ENCODE data around the gene TNNT1. TPM values are rescaled to one million over a fixed set of nuclear protein-coding genes. Genes with fewer than 3 reads are reported as not detected.

The TNNT1 gene
- total RNA-seq, 1 donor from 2014 or later = 48.9 TPM

DNA sequence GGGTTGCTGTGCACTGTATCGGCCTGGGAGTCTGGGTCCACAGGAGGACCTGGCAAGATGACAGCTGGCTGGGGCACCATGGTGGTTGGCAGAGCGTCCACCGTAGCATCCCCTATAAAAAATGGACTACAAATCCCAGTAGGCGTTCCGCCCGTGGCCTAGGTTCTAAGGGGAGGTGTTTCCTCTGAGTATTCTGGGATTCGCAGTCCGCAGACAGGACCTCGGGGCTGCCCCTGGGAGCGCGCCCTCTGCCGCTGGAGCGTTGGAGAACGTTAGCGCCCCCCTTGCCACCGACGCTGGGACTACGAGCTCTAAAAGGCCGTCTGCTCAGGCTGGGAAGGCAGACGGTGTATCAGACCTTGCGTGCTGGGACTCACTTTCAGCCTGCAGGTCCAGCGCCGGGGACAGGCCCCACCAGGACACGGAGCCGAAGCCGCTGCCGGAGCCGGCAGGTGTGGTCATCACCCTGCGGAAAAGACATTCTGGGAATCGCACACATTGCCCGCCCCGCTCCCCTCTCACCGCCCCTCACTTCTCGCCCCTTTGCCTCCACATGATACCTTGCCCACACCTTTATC, 17.0 kb upstream of the TNNT1 start:
- Mint-ChIP-seq H3K4me3 (peak overlapping the region; percentile 94), H3K27ac (peak overlapping the region; percentile 97), H3K27me3 (ENCODE audit: low read depth) (peaks cover 56% of the 10 kb centered on the region), H3K9me3 (no peaks in the 10 kb centered on the region), H3K4me1 (peaks cover 8% of the 10 kb centered on the region), H3K36me3 (no peaks in the 10 kb centered on the region)
- TF ChIP-seq, protein P1, sequence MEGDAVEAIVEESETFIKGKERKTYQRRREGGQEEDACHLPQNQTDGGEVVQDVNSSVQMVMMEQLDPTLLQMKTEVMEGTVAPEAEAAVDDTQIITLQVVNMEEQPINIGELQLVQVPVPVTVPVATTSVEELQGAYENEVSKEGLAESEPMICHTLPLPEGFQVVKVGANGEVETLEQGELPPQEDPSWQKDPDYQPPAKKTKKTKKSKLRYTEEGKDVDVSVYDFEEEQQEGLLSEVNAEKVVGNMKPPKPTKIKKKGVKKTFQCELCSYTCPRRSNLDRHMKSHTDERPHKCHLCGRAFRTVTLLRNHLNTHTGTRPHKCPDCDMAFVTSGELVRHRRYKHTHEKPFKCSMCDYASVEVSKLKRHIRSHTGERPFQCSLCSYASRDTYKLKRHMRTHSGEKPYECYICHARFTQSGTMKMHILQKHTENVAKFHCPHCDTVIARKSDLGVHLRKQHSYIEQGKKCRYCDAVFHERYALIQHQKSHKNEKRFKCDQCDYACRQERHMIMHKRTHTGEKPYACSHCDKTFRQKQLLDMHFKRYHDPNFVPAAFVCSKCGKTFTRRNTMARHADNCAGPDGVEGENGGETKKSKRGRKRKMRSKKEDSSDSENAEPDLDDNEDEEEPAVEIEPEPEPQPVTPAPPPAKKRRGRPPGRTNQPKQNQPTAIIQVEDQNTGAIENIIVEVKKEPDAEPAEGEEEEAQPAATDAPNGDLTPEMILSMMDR (IDR thresholded peaks at IDR 0.05; ENCODE audit: unreplicated experiment) = no peak
- peak in 1 of 2 experiments; percentile 78 for DNase-seq (ENCODE audit: low spot score in 2 of 2, unreplicated experiment in 2 of 2)

DNA sequence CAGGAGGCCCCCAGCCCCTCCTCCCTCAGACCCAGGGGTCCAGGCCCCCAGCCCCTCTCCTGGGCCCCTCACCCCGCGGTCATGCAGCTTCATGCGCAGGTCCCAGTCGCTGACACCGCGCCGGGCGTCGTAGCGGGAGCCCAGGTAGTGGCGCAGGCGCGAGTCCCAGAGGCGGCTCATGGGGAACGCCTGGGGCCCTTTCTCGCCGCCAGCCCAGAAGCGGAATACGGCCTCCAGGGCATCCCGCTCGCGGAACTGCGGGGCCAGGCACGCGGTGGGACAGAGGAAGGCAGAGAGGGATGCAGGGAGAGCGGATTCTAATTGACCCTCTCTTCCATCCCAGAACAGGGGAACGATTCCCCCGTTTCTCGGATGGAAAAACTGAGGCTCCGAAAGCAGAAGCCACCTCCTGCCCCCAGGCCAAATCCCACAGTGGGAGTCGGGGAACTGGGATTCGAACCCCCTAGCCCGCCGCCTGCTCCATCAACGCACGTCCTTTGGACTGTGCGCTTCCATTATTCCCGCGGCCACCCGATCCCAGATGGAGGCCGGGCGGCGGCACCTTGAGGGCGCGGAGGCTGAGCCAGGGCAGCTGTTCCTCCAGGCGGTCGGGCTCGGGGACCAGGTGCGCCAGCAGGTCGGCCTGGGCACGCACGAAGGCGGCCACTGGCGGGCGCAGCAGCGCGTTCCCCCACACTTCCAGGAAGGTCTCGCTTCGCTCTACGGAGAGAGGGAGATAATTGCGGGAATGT, 12.7 kb upstream of the TNNT1 start:
- no peak overlapping the region for H3K27ac Mint-ChIP-seq
- TF ChIP-seq, protein P1 (IDR thresholded peaks at IDR 0.05; ENCODE audit: unreplicated experiment) = no peak
- no peak overlapping the region for H3K4me3 Mint-ChIP-seq
- H3K9me3 Mint-ChIP-seq = no peaks in the 10 kb centered on the region
- peaks cover 67% of the 10 kb centered on the region for H3K27me3 Mint-ChIP-seq (ENCODE audit: low read depth)
- peaks cover 14% of the 10 kb centered on the region for H3K4me1 Mint-ChIP-seq
- no peaks in the 10 kb centered on the region for H3K36me3 Mint-ChIP-seq
- no peak for DNase-seq (ENCODE audit: low spot score in 2 of 2, unreplicated experiment in 2 of 2)

DNA sequence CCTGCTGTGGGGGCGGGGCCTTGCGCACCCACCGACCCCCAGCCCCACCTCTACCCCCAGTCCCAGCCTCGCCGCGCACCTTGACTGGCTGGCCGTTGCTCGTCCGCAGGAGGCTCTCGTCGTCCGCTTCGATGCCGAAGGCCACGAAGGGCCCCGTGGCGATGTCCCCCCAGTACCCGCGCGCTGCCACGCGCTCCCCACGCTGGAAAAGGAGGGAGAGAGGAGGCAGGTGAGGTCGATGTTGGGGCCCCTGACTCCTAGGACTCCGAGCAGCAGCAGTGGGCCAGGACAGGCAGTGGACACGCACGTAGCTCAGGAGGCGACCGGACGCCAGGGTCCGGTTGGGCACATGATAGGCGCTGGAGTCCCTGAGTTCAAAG, 12.0 kb upstream of the TNNT1 start:
- Mint-ChIP-seq H3K27ac (no peak overlapping the region), H3K27me3 (ENCODE audit: low read depth) (peaks cover 70% of the 10 kb centered on the region), H3K9me3 (no peaks in the 10 kb centered on the region), H3K36me3 (no peaks in the 10 kb centered on the region), H3K4me3 (no peak overlapping the region), H3K4me1 (peaks cover 15% of the 10 kb centered on the region)
- no peak for DNase-seq (ENCODE audit: low spot score in 2 of 2, unreplicated experiment in 2 of 2)
- TF ChIP-seq, protein P1 (IDR thresholded peaks at IDR 0.05; ENCODE audit: unreplicated experiment) = no peak

DNA sequence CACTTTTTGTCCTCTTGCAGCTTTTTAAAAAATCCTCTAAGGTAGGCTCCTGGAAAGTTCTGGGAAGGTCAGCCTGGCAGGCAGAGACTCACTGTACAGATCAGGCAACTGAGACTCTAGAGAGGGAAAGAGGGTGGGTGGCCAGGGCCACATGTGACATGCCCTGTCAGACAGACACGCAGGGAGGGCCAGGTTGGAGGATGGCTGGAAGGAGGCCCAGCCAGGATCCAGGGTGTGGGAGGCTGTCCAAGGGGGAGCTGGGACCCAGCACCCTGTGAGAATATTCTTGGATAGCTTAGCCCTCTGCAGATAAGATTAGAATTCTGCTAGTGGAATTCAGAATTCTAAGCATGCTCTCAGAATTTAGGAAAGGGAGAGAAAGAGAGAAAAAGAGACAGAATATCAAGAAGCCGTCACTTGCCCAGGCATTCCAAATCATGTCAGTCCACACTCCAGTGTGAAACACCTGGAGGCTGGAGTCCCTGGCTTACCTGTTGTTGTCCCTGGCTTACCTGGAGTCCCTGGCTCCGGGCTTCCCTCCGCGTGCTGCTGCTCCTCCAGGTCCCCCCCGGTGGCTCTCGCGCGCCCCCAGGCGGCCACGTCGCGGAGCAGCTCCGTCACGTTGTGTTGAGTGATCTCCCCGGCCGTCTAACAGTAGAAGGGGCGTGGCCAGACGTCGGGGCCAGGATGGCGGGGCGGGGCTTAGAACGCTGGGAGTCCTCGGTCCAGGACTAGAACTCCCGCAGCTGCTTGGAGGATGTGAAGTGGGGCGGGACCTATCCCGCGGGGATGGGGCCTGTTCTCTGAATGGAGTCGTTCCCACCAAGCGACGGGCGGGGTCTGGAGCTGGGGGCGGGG, 11.4 kb upstream of the TNNT1 start:
- H3K4me3 Mint-ChIP-seq = no peak overlapping the region
- peak; percentile 89 to 93 for DNase-seq (ENCODE audit: low spot score in 2 of 2, unreplicated experiment in 2 of 2)
- no peaks in the 10 kb centered on the region for H3K36me3 Mint-ChIP-seq
- peak overlapping the region; percentile 32 for H3K27ac Mint-ChIP-seq
- H3K27me3 Mint-ChIP-seq (ENCODE audit: low read depth) = peaks cover 68% of the 10 kb centered on the region
- H3K4me1 Mint-ChIP-seq = peaks cover 15% of the 10 kb centered on the region
- TF ChIP-seq, protein P1 (IDR thresholded peaks at IDR 0.05; ENCODE audit: unreplicated experiment) = peak; percentile 87
- H3K9me3 Mint-ChIP-seq = no peaks in the 10 kb centered on the region

DNA sequence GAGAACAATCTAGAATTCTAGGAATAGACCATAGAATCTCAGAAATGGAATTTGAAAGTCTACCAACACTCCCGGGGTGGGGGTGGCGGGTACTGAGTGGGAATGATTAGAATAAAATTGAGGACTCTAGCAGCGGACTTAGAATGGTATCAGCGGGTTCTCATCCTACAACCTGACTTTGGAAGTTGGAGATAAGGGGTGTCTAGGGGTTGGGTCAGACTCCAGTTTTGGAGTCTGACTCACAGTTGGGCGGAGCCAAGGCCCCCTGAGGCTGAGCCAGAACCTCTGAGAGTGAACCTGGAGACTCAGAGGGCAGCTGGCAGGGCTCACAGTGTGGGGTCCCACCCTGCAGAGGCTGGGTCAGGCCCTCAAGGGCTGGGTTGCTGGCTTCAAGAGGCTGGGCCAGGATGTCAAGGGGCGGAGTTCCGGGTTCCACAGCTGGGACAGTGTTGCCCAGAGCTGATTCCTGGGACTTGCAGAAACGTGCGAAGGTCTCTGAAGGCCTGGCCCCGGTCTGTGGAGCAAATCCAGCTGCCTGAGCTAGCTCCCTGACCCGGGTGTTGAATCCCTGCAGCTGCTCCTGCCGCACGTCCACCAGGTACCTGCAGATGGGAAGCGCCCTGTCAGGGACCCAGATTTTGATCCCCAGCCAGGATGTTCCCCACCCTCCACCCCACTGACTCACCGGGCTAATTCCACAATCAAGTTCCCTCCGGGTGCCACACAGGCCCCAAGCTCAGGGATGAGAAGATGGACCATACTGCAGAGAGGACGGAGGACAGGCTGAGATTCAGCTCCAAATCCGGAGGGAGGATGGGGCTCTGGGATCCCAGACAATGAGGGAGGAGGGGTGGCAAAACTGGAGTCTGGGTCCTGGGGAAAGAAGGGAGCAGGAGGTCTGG, 10.1 kb upstream of the TNNT1 start:
- Mint-ChIP-seq H3K4me3 (no peak overlapping the region), H3K27ac (no peak overlapping the region), H3K36me3 (no peaks in the 10 kb centered on the region), H3K4me1 (peaks cover 15% of the 10 kb centered on the region), H3K9me3 (no peaks in the 10 kb centered on the region), H3K27me3 (ENCODE audit: low read depth) (peaks cover 73% of the 10 kb centered on the region)
- TF ChIP-seq, protein P1 (IDR thresholded peaks at IDR 0.05; ENCODE audit: unreplicated experiment) = no peak
- DNase-seq (ENCODE audit: low spot score in 2 of 2, unreplicated experiment in 2 of 2) = no peak

Measured in mesothelial cell of epicardium (in vitro differentiated cells).